SK-N-SH treated with all-trans-retinoic acid at 6 μM for 48 hours (cell line): ENCODE results near the gene OR2T1.
"Not testable (repeated sequence)": the region's sequence is repeated elsewhere in the genome, so short reads cannot be mapped to it uniquely, and the experiment has no call there.

Source experiments
- ATAC-seq: fragments of 200-7000 bp; cut with Tn5 transposase; 3 replicates; pipeline ENCODE4 v1.9.1; 2020; ENCODE audit warnings: mild to moderate bottlenecking, moderate library complexity
- TF ChIP-seq, protein P1 (sequence below): fragments of 250-450 bp; sonication (Bioruptor Pico); IDR thresholded peaks from 2 replicates; pipeline ENCODE4 v1.5.1; 2021; ENCODE audit warnings: mild to moderate bottlenecking, moderate library complexity
- TF ChIP-seq, protein P2 (sequence below): fragments of 250-450 bp; sonication (Bioruptor Pico); IDR thresholded peaks from 2 replicates; pipeline ENCODE4 v1.5.1; 2020; ENCODE audit warnings: low read depth, mild to moderate bottlenecking, moderate library complexity
- TF ChIP-seq, protein P3 (sequence below): fragments of 250-450 bp; sonication (Bioruptor Pico); IDR thresholded peaks from 2 replicates; pipeline ENCODE4 v1.8.0; 2021; ENCODE audit warnings: low read depth, mild to moderate bottlenecking, moderate library complexity, borderline replicate concordance

OR2T1 gene

DNA sequence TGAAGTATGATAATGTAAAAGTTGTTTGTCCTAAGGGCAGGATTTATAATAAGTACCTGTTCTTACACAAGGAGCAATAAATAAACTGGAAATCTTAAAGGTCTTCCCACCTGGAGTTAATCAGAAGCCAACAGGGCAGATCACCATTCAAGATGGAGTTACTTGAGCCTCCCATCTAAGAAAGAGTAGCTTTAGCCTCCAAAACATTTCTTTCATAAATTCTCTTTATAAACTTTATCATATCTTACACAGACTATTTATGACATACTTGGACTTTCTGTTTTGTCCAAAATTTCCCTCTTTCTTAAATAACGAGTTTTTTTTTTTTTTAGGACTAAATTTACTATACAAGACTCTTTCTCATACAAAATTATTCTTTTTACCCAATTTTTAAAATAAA, 18.5 kb downstream of the OR2T1 start (continued):
- TF ChIP-seq, protein P1, sequence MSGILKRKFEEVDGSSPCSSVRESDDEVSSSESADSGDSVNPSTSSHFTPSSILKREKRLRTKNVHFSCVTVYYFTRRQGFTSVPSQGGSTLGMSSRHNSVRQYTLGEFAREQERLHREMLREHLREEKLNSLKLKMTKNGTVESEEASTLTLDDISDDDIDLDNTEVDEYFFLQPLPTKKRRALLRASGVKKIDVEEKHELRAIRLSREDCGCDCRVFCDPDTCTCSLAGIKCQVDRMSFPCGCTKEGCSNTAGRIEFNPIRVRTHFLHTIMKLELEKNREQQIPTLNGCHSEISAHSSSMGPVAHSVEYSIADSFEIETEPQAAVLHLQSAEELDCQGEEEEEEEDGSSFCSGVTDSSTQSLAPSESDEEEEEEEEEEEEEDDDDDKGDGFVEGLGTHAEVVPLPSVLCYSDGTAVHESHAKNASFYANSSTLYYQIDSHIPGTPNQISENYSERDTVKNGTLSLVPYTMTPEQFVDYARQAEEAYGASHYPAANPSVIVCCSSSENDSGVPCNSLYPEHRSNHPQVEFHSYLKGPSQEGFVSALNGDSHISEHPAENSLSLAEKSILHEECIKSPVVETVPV: no peak
- TF ChIP-seq, protein P2, sequence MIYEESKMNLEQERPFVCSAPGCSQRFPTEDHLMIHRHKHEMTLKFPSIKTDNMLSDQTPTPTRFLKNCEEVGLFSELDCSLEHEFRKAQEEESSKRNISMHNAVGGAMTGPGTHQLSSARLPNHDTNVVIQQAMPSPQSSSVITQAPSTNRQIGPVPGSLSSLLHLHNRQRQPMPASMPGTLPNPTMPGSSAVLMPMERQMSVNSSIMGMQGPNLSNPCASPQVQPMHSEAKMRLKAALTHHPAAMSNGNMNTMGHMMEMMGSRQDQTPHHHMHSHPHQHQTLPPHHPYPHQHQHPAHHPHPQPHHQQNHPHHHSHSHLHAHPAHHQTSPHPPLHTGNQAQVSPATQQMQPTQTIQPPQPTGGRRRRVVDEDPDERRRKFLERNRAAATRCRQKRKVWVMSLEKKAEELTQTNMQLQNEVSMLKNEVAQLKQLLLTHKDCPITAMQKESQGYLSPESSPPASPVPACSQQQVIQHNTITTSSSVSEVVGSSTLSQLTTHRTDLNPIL: no peak
- TF ChIP-seq, protein P3, sequence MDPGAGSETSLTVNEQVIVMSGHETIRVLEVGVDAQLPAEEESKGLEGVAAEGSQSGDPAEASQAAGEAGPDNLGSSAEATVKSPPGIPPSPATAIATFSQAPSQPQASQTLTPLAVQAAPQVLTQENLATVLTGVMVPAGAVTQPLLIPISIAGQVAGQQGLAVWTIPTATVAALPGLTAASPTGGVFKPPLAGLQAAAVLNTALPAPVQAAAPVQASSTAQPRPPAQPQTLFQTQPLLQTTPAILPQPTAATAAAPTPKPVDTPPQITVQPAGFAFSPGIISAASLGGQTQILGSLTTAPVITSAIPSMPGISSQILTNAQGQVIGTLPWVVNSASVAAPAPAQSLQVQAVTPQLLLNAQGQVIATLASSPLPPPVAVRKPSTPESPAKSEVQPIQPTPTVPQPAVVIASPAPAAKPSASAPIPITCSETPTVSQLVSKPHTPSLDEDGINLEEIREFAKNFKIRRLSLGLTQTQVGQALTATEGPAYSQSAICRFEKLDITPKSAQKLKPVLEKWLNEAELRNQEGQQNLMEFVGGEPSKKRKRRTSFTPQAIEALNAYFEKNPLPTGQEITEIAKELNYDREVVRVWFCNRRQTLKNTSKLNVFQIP: no peak

DNA sequence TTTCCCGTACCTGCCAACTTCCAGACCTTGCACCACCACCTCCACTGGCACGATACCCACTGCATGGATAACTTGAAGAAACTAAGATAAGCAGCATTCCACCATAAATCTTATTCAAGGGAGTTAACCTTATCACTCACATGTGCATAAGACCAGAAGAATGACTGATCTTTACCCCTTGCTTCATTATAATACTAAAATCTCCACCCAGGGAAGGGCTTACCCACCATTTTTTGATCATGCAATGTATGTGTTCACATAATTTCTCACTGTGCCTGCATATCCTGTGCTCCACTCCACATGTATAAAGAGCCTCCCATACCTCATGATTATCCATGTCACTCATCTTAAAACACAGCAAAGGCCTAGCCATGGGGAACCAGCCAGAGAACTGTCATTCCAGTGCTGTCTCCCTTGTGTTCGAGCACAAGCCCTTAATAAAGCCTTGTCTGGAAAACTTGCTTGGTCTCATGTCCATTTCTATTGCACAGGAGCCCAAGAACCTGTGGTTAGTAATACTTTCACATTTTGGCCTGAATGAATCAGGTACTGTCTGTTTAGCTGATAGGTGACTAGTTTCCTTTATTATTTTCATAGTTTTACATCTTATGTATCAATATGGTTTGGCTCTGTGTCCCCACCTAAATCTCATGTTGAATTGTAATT, 24.8 kb downstream of the OR2T1 start:
- not testable (repeated sequence) for ATAC-seq

DNA sequence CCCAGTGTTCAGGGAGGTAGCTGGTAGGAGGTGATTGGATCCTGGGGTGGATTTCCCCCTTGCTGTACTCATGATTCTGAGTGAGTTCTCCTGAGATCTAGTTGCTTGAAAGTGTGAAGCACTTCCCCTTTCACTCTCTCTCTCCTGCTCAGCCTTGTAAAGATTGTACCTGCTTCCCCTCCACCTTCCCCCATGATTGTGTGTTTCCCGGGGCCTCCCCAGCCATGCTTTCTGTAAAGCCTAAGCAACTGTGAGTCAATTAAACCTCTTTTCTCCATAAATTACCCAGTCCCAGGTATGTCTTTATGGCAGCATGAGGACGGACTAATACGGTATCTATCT, 25.3 kb downstream of the OR2T1 start:
- ATAC-seq: not testable (repeated sequence)

DNA sequence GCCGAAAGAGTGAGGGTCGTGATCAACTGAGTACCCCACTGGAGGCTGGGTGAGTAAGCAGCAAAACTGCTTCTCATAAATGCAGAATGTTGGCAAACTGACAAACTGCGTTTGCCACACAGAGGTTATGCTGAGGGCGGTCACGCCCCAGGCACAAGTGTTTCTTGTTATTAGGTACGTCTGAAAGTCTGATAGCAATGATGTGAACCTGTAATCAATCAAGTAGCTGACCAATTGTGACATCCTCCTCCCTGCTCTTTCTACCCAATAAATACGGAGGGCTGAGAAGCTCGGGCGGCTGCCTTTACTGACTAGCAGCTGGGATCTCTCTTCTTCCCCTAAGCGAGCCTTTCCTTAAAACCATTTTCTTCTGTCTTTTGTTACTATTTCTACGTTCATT, 28.8 kb downstream of the OR2T1 start:
- not testable (repeated sequence) for ATAC-seq

DNA sequence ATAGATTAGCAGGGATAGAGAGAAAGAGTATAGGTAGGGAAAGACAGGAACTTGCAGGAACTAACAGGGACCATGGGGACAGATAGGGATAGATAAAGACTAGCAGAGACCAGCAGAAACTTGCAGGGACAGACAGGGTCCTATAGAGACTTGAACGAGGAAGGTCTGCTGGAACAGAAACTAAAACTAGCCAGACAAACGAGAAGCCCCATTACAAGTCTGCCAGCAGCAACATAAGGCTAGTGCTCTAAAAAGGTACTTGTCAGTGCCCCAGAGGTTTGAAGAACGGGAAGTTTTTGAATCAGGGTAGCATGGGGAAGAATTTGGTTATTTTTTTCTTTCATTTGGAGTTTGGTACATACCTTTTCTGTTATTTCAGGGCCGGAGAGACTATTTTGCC, 29.4 kb downstream of the OR2T1 start:
- not testable (repeated sequence) for ATAC-seq

DNA sequence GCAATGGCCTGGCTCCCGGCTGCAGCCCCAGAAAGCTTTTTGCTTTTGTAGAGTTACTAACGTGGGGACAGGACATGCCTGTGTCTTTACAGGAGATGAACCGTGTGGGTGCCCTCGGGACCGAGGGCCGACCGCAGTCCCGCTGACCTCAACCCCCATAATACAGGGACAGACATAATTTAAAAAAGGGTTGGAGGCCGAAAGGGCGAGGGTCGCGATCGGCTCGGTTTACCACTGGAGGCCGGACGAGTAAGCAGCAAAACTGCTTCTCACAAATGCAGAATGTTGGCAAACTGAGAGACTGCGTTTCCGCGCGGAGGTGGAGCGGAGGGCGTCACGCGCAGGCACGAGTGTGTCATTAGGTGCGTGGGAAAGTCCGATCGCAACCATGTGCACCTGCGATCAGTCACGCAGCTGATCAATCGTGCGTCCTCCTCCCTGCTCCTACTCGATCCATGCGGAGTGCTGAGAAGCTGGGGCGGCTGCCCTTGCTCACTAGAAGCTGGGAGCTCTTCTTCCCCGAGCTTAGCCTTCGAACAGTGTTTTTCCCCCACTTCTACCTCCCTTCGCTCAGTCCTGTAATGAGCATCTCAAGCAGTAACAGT, 31.1 kb downstream of the OR2T1 start:
- ATAC-seq: peak; percentile 33; the same call in 1 of the 3 replicates

DNA sequence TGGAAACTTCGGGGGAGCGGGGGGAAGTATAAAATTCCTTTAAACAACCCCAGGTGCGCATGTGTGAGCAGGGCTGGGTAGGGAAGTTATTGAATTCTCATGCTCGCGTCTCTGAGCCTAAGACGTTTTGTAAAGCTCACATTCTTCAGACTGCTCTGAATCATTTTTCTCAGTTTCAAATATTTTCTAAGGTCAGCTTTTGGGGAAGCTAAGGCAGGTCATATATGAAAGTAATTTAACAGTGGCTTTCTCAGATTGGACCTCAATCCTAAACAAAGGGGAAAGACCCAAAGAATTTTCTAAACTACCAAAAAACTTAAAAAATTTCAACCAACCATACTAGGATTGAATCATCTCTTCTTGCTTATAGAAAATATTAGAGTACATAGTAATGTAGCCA, 32.1 kb downstream of the OR2T1 start:
- not testable (repeated sequence) for ATAC-seq

DNA sequence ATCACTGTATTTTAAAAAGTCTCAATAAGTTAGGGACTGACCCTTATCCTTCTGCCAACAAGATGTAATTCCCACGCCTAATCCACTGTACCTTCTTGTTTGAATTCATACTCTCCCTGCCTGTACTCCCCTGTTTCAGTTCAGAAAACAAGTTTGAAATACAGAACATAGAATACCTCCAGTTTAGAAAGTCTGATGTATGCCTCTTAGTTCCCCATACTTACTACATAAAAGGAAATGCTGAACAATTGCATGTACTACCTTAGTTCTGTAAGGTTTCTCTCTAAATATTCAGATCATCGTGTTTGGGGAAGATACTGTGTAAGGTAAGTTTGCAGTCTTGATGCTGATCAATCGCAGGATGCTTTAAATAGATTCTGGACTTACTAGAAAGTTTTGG, 33.5 kb downstream of the OR2T1 start:
- ATAC-seq: not testable (repeated sequence)

DNA sequence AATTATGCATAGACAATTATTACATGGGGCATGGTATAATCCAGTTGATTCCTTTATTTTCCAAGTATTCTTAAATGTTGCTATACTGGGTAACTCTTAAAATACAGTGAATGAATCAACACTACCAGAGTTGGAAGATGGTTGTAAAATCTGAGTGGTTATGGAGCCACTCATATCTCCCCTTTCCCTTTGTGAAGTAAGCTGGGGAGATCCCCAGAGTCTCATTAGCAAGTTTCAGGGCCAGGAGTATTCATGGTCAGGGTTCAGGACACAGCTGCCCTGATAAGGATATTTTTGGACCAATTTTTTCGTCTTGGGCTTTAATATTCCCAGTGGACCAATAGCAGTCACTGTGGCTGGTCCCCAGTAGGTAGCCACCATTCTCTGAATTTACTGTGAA, 35.8 kb downstream of the OR2T1 start:
- ATAC-seq: not testable (repeated sequence)

DNA sequence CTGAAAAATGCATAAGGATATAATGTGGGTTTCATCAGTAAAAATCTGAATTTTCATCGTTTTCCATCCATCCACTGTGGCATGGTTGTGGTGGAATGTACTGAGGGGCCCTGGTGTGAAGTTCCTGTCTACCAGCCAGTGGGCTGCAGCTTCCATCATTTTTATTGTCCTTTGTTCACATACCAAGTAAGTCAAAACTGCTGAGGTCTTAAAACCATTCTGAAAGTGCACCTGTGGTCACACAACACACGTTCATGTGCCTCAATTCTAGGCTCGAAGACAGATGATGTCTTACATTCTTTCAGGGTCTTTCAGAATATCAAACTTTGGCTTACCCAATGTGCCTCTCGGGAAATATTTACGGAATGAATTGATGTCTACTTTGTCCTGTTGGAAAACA, 36.4 kb downstream of the OR2T1 start:
- not testable (repeated sequence) for ATAC-seq

DNA sequence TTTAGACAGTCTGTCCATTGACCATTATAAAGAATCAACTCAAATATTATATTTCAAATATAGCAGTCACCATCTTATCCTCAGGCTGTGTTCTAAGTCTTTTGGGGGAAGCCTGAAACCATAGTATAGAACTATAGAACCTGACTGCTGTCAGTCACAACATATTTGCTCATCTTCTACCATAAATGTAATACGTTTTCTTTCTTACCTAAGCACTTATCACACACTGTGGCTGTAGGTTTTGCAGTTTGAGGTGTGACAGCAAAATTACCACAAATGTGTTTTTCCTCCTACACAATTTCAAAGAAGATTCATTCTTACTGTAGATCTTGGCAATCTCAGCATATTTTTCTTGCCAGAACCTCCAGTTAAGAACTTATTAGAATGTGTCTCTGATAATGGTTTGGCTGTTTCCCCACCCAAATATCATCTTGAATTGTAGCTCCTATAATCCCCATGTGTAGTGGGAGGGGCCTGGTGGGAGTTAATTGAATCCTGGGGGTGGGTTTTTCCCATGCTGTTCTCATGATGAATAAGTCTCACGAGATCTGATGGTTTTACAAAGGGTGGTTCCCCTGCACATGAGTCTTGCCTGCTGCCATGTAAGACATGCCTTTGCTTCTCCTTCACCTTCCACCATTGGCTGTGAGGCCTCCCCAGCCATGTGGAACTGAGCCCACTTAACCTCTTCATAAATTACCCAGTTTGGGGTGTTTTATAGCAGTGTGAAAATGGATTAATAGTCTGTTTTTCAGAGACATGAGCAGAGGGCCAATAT, 39.8 kb downstream of the OR2T1 start:
- ATAC-seq: not testable (repeated sequence)

DNA sequence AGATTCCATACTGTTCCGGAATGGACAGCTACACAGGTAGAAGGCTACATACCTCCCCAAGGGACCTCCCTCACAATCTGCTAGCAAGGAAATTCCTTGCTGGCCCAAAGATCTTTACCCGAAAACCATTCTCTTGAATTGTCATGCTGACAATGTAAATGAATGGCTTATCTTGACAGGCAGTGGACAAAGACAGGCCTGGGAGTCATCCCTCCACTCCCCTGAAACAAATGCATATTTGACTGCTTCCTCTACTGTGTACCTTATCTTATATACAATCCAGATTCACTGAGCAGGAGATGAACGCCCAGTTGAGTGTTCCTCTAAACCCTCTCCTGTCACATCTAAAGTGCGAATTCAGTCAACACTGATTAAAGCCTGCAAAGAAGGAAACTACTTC, 41.8 kb downstream of the OR2T1 start:
- ATAC-seq: not testable (repeated sequence)

DNA sequence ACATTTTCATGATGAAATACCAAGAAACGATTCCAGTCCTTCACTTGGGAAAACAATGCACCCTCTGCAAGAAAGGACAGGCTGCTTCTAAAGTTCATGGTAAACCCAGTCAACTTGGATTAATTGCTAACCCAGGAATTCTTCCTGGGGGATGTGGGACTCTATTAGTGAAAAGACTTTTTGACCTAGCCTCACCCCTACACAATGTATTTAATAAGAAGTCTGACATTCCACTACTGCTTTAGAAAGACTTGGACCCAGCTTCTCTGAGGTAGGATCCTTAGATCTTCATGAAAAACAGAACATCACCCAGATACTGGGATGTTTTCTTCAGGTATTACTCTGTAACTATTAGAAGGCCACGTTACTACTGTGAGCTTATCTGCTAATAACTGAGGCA, 42.6 kb downstream of the OR2T1 start, which contains the start of gene OR2T2:
TSS of gene OR2T2 (plus strand) at position 239 of the 400 bp plus-strand sequence. CDS start 7,161 bp downstream, outside the sequence.
- not testable (repeated sequence) for ATAC-seq

DNA sequence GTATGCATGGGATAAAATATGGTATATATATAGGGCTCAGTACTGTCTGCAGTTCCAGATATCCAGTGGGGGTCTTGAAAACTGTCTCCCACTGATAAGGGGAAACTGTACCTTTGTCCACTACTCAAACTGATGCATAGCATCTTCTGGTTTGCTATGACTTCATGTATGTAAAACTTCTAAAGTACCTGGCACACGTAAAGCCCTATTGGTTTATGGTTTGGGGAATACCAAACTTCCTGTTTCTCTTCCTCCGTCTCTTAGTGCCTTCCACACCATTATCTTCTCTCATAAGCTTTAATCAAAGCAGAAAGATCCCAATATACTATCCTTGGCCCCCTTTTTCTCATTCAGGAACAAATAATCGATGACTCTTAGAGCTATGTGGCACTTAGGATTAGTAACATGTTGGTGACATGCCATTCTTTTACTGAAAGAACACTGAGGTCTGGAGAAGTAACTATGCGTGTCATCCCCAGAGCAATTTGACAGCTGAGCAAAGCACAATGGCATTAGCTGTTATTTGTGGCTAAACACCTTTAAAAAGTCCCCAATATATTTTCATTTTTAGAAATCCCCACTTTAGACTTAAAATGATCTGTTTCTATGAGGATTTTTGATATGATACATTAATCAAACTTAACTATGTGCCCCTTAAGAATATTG, 45.7 kb downstream of the OR2T1 start:
- not testable (repeated sequence) for ATAC-seq

DNA sequence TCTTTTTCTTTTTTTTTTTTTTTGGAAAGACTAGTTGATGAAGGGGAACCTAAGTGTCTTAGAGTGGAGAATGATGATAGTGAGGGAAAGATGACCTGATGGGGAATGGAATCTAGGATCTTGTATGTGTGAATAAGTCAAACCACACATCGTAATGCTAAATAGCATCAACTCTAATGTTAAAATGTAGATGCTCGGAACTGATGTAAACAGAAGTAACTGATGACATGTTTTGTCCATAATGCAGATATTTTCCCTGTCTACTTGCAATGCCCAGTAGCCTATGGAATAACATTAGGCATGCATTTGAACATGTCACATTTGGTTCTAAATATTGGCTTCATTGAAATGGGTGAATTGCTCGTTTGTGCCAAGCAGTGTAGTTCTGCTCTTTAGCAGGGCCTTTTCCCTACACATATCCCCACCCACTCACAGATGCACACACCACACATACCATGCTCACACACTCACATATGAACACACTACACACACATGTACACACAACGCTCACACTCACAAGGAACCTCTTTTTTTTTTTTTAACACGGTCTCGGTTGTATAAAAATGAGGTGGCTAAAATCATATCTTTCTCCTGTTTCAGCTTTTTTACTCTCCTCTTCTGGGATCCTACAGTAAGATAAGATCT, 47.1 kb downstream of the OR2T1 start:
- ATAC-seq: not testable (repeated sequence)

DNA sequence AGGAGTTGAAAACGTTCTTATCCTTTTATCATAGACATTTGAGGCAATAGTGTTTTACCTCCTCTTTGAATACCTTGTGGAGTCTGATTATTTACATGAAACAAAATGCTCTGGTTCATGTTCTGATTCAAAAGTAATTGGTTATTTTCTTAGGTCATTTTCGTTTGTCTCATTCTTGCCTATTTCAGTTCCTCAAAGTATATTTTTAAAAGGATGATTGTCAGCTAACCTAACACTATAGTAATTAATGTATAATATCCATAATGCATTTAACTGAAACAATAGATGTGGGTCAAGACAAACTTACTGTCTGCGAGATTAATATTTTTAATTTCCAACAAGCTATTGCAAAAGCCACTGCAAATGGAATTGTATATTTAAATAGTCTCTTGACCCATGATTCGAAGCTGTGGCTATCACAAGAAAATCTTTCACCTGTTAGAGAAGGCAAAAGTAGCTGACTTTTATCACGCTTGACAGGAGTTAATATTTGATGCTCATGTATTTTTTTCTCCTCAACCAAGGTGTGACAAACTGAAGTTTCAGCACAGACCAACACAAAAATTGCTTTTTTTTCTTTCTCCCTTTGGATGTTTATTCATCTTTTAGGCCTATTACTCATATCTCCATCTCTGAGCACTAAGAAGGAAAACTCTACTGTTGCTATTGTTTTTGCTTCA, 47.8 kb downstream of the OR2T1 start:
- ATAC-seq: not testable (repeated sequence)

DNA sequence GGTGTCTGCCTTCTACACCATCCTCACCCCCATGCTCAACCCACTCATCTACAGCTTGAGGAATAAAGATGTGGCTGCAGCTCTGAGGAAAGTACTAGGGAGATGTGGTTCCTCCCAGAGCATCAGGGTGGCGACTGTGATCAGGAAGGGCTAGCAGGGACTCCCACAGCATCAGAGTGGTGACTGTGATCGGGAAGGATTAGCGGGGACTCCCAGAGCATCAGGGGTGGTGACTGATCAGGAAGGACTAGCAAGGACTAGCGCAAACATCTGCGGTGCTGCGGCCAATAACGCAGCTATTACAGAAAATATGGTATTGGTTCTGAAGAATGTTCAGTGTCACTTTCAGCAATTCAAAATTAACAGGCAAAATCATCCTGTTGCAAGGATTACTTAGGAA, 50.8 kb downstream of the OR2T1 start:
- ATAC-seq: not testable (repeated sequence)
